ENCODE measurements around the gene TOB2.
A peak's percentile ranks its signal among the peaks of the same experiment; 100 is the strongest.

The TOB2 gene

DNA sequence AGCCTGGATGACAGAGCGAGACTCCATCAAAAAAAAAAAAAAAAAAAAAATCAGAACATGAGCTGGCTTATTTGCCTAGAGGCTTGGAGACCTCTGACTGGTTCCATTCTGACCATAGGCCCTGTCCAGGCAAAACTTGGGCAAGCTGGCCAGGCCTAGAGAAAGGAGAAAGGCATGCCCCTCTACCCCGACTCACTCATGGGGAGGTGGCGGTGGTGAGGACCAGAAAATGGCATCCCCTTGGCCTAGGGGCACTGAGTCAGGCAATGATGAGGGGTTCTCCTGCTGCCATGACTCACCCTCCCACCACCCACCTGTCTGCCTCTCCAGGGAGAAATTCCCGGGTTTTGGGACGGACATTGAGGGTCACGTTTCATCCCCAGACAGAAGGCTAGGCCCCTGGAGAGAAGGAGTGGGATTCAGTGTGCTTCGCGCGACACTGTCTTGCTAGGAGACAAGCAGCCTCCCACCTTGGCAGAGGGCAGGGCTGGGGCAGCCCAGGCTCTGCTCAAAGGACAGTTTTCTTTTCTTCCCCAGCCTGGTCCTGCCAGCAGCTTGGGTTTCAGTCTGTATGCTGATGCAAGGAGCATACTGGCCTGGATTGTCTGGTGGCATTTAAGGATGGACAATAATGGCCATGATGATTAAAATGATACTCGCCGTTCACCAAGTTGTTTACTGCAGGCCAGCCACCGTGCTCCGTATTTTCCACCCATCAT lies 17.2 kb downstream of the TOB2 start:
- H3K4me1 ChIP-seq (ENCODE audit: control insufficient read depth, insufficient read depth, low read length): no peaks in the 10 kb centered on the region
- H3K27ac ChIP-seq (ENCODE audit: insufficient read depth, low read depth, low read length, poor library complexity, severe bottlenecking): peak overlapping the region; percentile 60
- WGBS, 2 experiments: 86 to 88% methylated on average over 13 of the region's 13 CpGs

DNA sequence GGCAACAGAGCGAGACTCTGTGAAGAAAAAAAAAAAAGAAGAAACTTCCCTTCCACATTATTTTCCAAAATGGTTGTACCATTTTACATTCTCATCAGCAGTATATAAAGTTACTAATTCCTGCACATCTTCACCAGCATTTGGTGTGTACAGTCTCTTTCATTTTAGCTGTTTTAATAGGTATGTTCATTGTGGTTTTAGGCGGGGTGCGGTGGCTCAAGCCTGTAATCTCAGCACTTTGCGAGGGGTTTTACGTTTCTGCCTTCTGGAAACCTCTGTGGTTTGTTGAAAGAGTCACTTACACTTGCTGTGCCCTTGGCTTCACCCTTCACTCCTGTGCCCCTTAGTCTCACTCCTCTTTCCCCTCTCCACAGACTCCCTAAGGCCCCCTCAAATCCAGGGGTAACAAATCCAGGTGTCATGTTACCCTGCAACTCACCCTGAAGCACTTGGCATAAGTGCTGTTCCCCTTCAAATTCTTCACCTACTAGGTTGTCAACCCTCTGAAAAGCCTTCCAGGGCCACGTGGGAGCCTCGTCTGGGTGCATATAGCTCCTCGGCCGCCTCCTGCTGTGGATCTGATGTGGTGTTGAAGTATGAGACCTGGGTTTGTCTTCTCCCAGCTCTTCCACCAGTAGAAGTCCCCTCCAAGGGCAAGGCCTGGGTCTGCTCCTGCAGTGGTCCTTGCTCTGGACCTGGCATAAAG lies 20.8 kb downstream of the TOB2 start:
- 84 to 86% methylated on average over 8 of the region's 9 CpGs for WGBS, 2 experiments
- Histone ChIP-seq H3K27me3 (ENCODE audit: control insufficient read depth, insufficient read depth, low read length, poor library complexity, severe bottlenecking) (no peaks in the 10 kb centered on the region), H3K27ac (ENCODE audit: insufficient read depth, low read depth, low read length, poor library complexity, severe bottlenecking) (no peak overlapping the region), H3K9me3 (ENCODE audit: control insufficient read depth, low read length) (no peaks in the 10 kb centered on the region), H3K36me3 (ENCODE audit: control insufficient read depth, insufficient read depth, low read length) (no peaks in the 10 kb centered on the region), H3K4me1 (ENCODE audit: control insufficient read depth, insufficient read depth, low read length) (no peaks in the 10 kb centered on the region), H3K4me3 (ENCODE audit: insufficient read depth, low read depth, low read length) (no peak overlapping the region)

More for the DNA sequence above, 17.2 kb downstream of the TOB2 start:
- no peaks in the 10 kb centered on the region for H3K27me3 ChIP-seq (ENCODE audit: control insufficient read depth, insufficient read depth, low read length, poor library complexity, severe bottlenecking)
- peaks cover 7% of the 10 kb centered on the region for H3K36me3 ChIP-seq (ENCODE audit: control insufficient read depth, insufficient read depth, low read length)
- H3K4me3 ChIP-seq (ENCODE audit: insufficient read depth, low read depth, low read length): no peak overlapping the region
- no peaks in the 10 kb centered on the region for H3K9me3 ChIP-seq (ENCODE audit: control insufficient read depth, low read length)

DNA sequence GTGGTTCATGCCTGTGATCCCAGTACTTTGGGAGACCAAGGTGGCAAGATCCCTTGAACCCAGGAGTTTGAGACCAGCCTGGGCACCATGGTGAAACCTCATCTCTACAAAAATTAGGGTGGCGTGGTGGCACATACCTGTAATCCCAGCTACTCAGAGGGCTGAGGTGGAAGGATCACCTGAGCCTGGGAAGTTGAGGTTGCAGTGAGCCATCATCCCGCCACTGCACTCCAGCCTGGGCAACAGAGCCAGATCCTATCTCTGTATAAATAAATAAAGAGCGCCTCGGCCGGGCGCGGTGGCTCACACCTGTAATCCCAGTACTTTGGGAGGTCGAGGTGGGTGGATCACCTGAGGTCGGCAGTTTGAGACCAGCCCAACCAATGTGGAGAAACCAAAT lies 27.9 kb downstream of the TOB2 start:
- H3K27ac ChIP-seq (ENCODE audit: insufficient read depth, low read depth, low read length, poor library complexity, severe bottlenecking): no peak overlapping the region
- H3K36me3 ChIP-seq (ENCODE audit: control insufficient read depth, insufficient read depth, low read length): no peaks in the 10 kb centered on the region
- no peak overlapping the region for H3K4me3 ChIP-seq (ENCODE audit: insufficient read depth, low read depth, low read length)
- WGBS, 2 experiments: 91% methylated on average over 9 of the region's 9 CpGs
- H3K9me3 ChIP-seq (ENCODE audit: control insufficient read depth, low read length): no peaks in the 10 kb centered on the region
- H3K4me1 ChIP-seq (ENCODE audit: control insufficient read depth, insufficient read depth, low read length): peaks cover 8% of the 10 kb centered on the region
- no peaks in the 10 kb centered on the region for H3K27me3 ChIP-seq (ENCODE audit: control insufficient read depth, insufficient read depth, low read length, poor library complexity, severe bottlenecking)

DNA sequence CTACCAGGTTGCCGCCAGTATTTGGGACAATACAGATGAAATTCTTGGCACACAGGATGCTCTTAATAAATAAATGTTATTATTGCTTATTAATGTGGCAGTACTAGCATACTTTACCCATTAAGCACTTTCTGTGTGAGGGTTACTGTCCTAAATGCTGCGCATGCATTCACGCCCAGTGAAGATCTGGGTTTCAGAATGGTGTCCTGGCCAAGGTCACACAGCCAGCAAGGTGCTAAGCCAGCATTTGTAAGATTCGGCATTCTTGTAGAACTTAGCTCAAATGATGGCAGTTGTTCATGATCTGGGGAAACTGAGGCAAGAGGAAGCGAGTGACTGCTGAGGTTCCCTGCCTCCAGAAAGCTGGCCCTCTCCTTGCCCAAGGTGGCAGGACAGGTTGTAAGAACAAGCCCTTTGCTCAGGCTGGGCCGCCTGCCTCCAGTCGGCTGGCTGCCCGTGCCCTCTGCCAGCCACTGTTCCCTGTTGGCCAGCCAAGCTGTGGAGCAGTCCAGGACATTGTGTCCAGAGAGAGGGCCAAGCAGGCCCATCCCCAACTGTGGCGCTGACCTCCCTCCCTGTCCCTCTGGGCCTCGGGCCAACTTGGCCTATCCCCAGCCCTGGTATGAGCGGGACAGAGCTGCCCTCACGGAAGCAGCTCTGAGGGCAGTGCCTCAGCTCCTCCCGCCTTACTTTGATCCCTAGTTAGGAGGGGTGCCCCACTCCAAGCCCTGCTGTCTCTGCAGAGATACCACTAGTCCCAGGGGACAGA lies 28.8 kb downstream of the TOB2 start:
- no peaks in the 10 kb centered on the region for H3K36me3 ChIP-seq (ENCODE audit: control insufficient read depth, insufficient read depth, low read length)
- H3K27me3 ChIP-seq (ENCODE audit: control insufficient read depth, insufficient read depth, low read length, poor library complexity, severe bottlenecking): no peaks in the 10 kb centered on the region
- H3K4me3 ChIP-seq (ENCODE audit: insufficient read depth, low read depth, low read length): no peak overlapping the region
- WGBS, 2 experiments: 92% methylated on average over 13 of the region's 13 CpGs
- no peak overlapping the region for H3K27ac ChIP-seq (ENCODE audit: insufficient read depth, low read depth, low read length, poor library complexity, severe bottlenecking)
- no peaks in the 10 kb centered on the region for H3K9me3 ChIP-seq (ENCODE audit: control insufficient read depth, low read length)
- H3K4me1 ChIP-seq (ENCODE audit: control insufficient read depth, insufficient read depth, low read length): peaks cover 8% of the 10 kb centered on the region

DNA sequence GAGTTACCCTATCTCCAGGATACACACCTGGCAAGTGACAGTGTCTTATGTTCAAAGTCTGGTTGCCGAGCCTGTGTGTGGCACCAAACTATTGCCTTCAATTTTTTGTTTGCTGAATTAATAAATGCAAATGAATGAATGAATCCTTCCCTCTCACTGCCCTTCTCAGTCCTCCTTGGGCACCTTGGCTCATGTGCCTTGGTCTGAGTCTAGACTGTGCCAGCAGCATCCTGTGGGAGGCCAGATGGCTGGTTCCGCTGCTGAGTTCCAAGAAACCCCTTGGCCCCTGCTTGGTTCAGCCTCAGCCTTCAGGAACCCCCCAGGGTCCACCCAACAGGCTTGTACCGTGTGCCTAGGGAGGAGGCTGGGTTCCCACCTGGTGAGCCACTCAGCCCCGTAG lies 31.0 kb downstream of the TOB2 start:
- Histone ChIP-seq H3K4me3 (ENCODE audit: insufficient read depth, low read depth, low read length) (no peak overlapping the region), H3K27me3 (ENCODE audit: control insufficient read depth, insufficient read depth, low read length, poor library complexity, severe bottlenecking) (no peaks in the 10 kb centered on the region), H3K27ac (ENCODE audit: insufficient read depth, low read depth, low read length, poor library complexity, severe bottlenecking) (no peak overlapping the region), H3K4me1 (ENCODE audit: control insufficient read depth, insufficient read depth, low read length) (peaks cover 11% of the 10 kb centered on the region), H3K9me3 (ENCODE audit: control insufficient read depth, low read length) (no peaks in the 10 kb centered on the region), H3K36me3 (ENCODE audit: control insufficient read depth, insufficient read depth, low read length) (no peaks in the 10 kb centered on the region)
- WGBS, 2 experiments: 90 to 95% methylated on average over 4 of the region's 4 CpGs

DNA sequence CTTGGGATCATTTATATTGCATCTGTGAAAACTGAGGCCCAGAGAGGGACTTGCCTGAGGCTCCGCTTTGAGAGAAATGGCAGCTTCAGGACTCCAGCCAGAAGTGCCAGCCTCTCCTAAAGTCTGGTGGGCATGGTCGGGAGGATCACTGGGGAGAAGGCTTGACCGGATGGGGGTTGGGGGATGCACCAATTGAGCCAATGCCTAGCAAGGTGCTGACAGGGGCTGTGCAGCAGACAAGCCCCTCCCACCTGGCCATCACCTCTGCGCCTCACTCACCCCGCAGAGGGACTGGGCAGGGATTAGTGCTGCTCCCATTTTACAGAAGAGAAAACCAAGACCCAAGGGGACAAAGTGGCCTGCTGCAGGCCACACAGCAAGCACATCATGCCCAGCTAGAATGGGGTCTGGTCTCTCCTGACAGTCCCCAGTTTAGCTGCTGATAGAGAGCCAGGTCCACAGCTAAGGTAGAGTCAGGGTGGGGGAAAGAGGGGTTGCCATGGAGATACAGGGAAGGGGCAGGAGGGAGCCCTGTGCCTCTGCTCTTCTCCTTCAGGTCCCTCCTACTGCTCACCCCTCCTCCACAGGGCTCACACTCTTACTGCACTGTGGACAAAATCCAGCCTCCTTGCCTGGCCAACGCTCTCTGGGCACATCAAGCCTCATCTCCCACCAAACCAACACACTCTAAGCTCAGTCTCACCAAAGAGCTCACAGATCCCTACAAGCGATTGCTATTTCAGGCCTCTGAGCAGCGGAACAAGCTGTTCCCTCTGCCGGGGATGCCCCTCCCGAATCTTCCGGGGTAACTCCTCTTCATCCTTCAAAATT lies 35.4 kb downstream of the TOB2 start:
- no peaks in the 10 kb centered on the region for H3K27me3 ChIP-seq (ENCODE audit: control insufficient read depth, insufficient read depth, low read length, poor library complexity, severe bottlenecking)
- WGBS, 2 experiments: 87 to 88% methylated on average over 11 of the region's 11 CpGs
- H3K36me3 ChIP-seq (ENCODE audit: control insufficient read depth, insufficient read depth, low read length): no peaks in the 10 kb centered on the region
- peaks cover 11% of the 10 kb centered on the region for H3K4me1 ChIP-seq (ENCODE audit: control insufficient read depth, insufficient read depth, low read length)
- no peak overlapping the region for H3K27ac ChIP-seq (ENCODE audit: insufficient read depth, low read depth, low read length, poor library complexity, severe bottlenecking)
- no peaks in the 10 kb centered on the region for H3K9me3 ChIP-seq (ENCODE audit: control insufficient read depth, low read length)
- no peak overlapping the region for H3K4me3 ChIP-seq (ENCODE audit: insufficient read depth, low read depth, low read length)

DNA sequence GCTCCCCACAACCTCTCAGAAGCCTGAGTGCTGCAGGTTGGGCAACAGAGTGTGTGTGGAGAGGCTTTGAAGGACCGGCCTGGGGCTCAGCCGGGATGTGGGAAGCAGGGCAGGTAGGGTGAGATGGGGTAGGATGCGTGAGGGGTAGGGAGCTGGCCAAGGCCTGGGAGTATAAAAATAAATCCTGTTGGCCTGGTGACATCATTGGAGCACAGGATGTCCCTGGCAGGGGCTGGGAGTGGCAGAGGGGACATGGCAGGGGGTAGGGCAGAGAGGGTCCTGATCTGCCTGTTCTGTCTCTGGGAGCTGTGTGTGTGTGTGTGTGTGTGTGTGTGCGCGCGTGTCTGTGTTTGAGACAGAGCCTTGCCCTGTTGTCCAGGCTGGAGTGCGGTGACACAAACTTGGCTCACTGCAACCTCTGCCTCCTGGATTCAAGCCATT lies 36.3 kb downstream of the TOB2 start:
- no peaks in the 10 kb centered on the region for H3K9me3 ChIP-seq (ENCODE audit: control insufficient read depth, low read length)
- no peaks in the 10 kb centered on the region for H3K27me3 ChIP-seq (ENCODE audit: control insufficient read depth, insufficient read depth, low read length, poor library complexity, severe bottlenecking)
- H3K27ac ChIP-seq (ENCODE audit: insufficient read depth, low read depth, low read length, poor library complexity, severe bottlenecking): no peak overlapping the region
- no peaks in the 10 kb centered on the region for H3K36me3 ChIP-seq (ENCODE audit: control insufficient read depth, insufficient read depth, low read length)
- H3K4me3 ChIP-seq (ENCODE audit: insufficient read depth, low read depth, low read length): no peak overlapping the region
- 76 to 77% methylated on average over 7 of the region's 7 CpGs for WGBS, 2 experiments
- H3K4me1 ChIP-seq (ENCODE audit: control insufficient read depth, insufficient read depth, low read length): peaks cover 11% of the 10 kb centered on the region

DNA sequence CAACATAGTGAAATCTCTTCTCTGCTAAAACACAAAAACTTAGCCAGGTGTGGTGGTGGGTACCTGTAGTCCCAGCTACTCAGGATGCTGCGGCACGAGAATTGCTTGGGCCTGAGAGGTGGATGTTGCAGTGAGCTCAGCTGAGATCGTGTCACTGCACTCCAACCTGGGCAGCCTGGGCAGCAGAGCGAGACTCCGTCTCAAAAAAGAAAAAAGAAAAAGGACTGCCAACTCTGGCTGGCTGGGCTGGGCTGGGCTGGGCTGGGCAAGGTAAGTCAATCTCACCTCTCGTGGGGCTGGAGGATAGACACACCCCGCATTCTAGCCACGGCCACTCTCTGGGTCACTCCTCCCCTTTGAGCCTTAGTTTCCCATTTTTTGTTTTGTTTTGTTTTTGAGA lies 37.9 kb downstream of the TOB2 start:
- WGBS, 2 experiments: 86 to 93% methylated on average over 8 of the region's 8 CpGs
- Histone ChIP-seq H3K4me3 (ENCODE audit: insufficient read depth, low read depth, low read length) (no peak overlapping the region), H3K9me3 (ENCODE audit: control insufficient read depth, low read length) (no peaks in the 10 kb centered on the region), H3K27me3 (ENCODE audit: control insufficient read depth, insufficient read depth, low read length, poor library complexity, severe bottlenecking) (no peaks in the 10 kb centered on the region), H3K36me3 (ENCODE audit: control insufficient read depth, insufficient read depth, low read length) (no peaks in the 10 kb centered on the region), H3K27ac (ENCODE audit: insufficient read depth, low read depth, low read length, poor library complexity, severe bottlenecking) (no peak overlapping the region), H3K4me1 (ENCODE audit: control insufficient read depth, insufficient read depth, low read length) (peaks cover 3% of the 10 kb centered on the region)

DNA sequence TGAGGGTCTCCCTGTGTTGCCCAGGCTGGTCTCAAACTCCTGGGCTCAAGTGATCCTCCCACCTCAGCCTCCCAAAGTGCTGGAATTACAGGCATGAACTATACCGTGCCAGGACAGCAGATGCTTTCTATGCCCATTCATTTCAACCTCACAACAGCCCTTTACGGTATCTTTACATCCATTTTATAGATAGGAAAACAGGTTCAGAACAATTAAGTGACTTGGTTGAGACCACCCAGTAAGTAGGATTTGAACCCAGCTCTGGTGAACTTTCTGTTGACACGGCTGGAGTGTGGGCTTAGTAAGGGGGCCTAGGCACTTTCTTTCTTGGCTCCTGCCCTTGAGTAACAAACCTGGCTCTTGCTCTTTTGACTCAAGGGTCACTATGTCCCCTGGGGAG lies 39.2 kb downstream of the TOB2 start:
- WGBS, 2 experiments: 94% methylated on average over 3 of the region's 3 CpGs
- Histone ChIP-seq H3K27me3 (ENCODE audit: control insufficient read depth, insufficient read depth, low read length, poor library complexity, severe bottlenecking) (no peaks in the 10 kb centered on the region), H3K36me3 (ENCODE audit: control insufficient read depth, insufficient read depth, low read length) (no peaks in the 10 kb centered on the region), H3K4me1 (ENCODE audit: control insufficient read depth, insufficient read depth, low read length) (peaks cover 3% of the 10 kb centered on the region), H3K4me3 (ENCODE audit: insufficient read depth, low read depth, low read length) (no peak overlapping the region), H3K9me3 (ENCODE audit: control insufficient read depth, low read length) (no peaks in the 10 kb centered on the region), H3K27ac (ENCODE audit: insufficient read depth, low read depth, low read length, poor library complexity, severe bottlenecking) (no peak overlapping the region)

All from ectodermal cell (in vitro differentiated cells).